Panc1 (cell line): ENCODE data around the gene TNPO1. TPM values are rescaled to one million over a fixed set of nuclear protein-coding genes. Genes with fewer than 3 reads are reported as not detected.

Experiments
- ATAC-seq: fragments of 200-7000 bp; cut with Tn5 transposase; 2 replicates; pipeline ENCODE4 v1.9.1; 2020; ENCODE audit warnings: mild to moderate bottlenecking, moderate library complexity
- BruUV-seq: library from RNA; stranded (reverse); fragments of 400-500 nt; replicated peaks from 2 replicates; lab custom pipeline; 2021; lab: Mats Ljungman, UMichigan
- CTCF ChIA-PET: fragments of 300-600 bp; sonication (Branson Sonifier 250); formaldehyde crosslinking; loops from one replicate; lab custom pipeline; 2022; ENCODE audit warnings: antibody characterized with exemption; lab: Charles Lee
- POLR2A ChIA-PET: fragments of 300-600 bp; sonication (Branson Sonifier 250); formaldehyde crosslinking; loops from one replicate; lab custom pipeline; 2022; ENCODE audit warnings: antibody characterized with exemption; lab: Charles Lee
- DNase-seq: peaks from one replicate; pipeline ENCODE4 v3.0.0-alpha.2; 2010; ENCODE audit warnings: low read depth, low spot score
- H3K27ac ChIP-seq: 2 replicates; pipeline ENCODE4 v1.5.1; 2011; ENCODE audit warnings: mild to moderate bottlenecking, low read length, inconsistent platforms
- H3K27me3 ChIP-seq: fragments of 200-500 bp; sonication (Bioruptor generic); 2 replicates; pipeline ENCODE4 v1.6.0; 2014; ENCODE audit warnings: low read length, inconsistent platforms; ENCODE audit not compliant: control insufficient read depth, insufficient read depth
- H3K36me3 ChIP-seq: fragments of 200-500 bp; sonication (Bioruptor generic); 2 replicates; pipeline ENCODE4 v1.5.1; 2014; ENCODE audit warnings: inconsistent platforms, mild to moderate bottlenecking, low read length, moderate library complexity; ENCODE audit not compliant: control insufficient read depth, insufficient read depth
- H3K4me1 ChIP-seq: 2 replicates; pipeline ENCODE4 v1.5.1; 2011; ENCODE audit warnings: inconsistent platforms, mild to moderate bottlenecking, low read length, moderate library complexity; ENCODE audit not compliant: control insufficient read depth, insufficient read depth
- H3K4me3 ChIP-seq, 2 experiments: 2 replicates each; pipeline ENCODE4 v1.5.1; 2011 to 2012; ENCODE audit warnings: low read depth in 2 of 2, low read length in 2 of 2, mild to moderate bottlenecking in 2 of 2, inconsistent platforms in 1 of 2, moderate library complexity in 1 of 2
- H3K9me3 ChIP-seq: fragments of 200-500 bp; sonication (Bioruptor generic); 2 replicates; pipeline ENCODE4 v1.5.1; 2014; ENCODE audit warnings: low read depth, mild to moderate bottlenecking, inconsistent platforms, low read length, moderate library complexity; ENCODE audit not compliant: control insufficient read depth, insufficient read depth
- POLR2AphosphoS5 ChIP-seq: IDR thresholded peaks from 2 replicates; pipeline ENCODE4 v1.6.1; 2012; ENCODE audit warnings: mild to moderate bottlenecking, low read depth, low read length, moderate library complexity
- SIN3A ChIP-seq: IDR thresholded peaks from 2 replicates; pipeline ENCODE4 v1.6.1; 2012; ENCODE audit warnings: low read depth, mild to moderate bottlenecking, low read length, moderate library complexity, borderline replicate concordance; ENCODE audit not compliant: insufficient read depth
- TCF7L2 ChIP-seq: IDR thresholded peaks from 2 replicates; pipeline ENCODE4 v1.6.1; 2011; ENCODE audit warnings: mild to moderate bottlenecking, low read depth, low read length, inconsistent platforms
- in situ Hi-C: cut with HindIII; loops from 2 replicates; pipeline ENCODE4 v1.10.0; 2016; ENCODE audit warnings: low sequenced_read_pairs, low pct_unique_long_range_greater_than_20kb
- intact Hi-C: fragments of 100-400 bp; cut with micrococcal nuclease; formaldehyde crosslinking; loops from one replicate; pipeline ENCODE4 v1.10.0; 2022; ENCODE audit not compliant: unreplicated experiment
- total RNA-seq: library from RNA; stranded (reverse); gene quantifications from one replicate; pipeline ENCODE4 v1.2.1, GENCODE V29; 2021; ENCODE audit not compliant: unreplicated experiment
- TF ChIP-seq, protein P1 (sequence below): fragments of 450-650 bp; IDR thresholded peaks from 2 replicates; pipeline ENCODE4 v1.5.1; 2017; ENCODE audit warnings: mild to moderate bottlenecking
- TF ChIP-seq, protein P2 (sequence below), 2 experiments: IDR thresholded peaks; 2 replicates each; pipeline ENCODE4 v1.6.1; 2011 to 2012; ENCODE audit warnings: low read depth in 2 of 2, control low read depth in 1 of 2, low read length in 1 of 2, mild to moderate bottlenecking in 1 of 2, moderate library complexity in 1 of 2; ENCODE audit not compliant: insufficient read depth in 1 of 2

The TNPO1 gene
- total RNA-seq, 1 experiment from 2014 or later: 169 TPM

DNA sequence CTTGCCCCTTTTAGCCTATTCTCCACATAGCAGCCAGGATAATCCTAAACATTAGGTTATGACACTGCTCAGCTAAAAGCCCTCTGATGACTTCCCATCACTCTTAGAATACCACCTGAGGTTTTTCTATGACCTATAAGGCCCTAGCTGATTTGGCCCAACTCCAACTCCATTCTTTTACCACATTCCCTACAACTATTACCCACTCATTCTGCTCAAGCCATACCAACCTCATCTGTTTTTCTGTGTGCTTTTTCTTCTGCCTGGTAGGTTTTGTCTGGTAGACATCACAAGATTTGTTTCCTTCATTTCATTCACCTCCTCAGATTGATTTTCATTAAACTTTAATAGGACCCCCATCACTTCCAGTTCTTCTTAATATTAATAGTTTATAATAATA is 126.8 kb downstream of the TNPO1 start:
- ATAC-seq: no peak
- CTCF ChIA-PET: no interaction called here
- POLR2A ChIA-PET: no interaction called here
- Histone ChIP-seq H3K4me1 (no peaks in the 10 kb centered on the region), H3K4me3 (no peak overlapping the region), H3K36me3 (no peaks in the 10 kb centered on the region), H3K27ac (no peak overlapping the region), H3K27me3 (no peaks in the 10 kb centered on the region), H3K9me3 (no peaks in the 10 kb centered on the region)
- no TSS peak for BruUV-seq
- in situ Hi-C loops: no loop called here
- DNase-seq: no peak
- no peak for TF ChIP-seq POLR2AphosphoS5
- intact Hi-C loops: no loop called here

DNA sequence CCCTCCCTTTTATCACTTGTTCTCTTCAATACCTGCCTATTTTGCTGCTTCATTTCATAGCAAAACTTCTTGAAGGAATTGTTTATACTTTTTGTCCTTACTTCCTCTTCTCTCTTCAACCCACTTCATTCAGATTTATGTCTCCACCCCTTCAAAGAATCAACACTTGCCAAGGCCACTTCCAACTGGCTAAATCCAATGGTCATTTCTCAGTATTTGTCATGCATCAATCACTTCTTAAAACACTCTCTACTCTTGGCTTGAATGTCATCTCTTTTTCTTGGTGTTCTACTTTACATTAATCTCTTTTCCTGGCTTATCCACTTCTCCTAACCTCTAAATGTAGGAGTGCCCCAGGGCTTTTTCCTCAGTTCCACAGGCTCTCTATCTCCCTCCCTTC is 131.0 kb downstream of the TNPO1 start:
- BruUV-seq: no TSS peak
- Histone ChIP-seq H3K9me3 (no peaks in the 10 kb centered on the region), H3K36me3 (no peaks in the 10 kb centered on the region), H3K27ac (no peak overlapping the region), H3K4me1 (peaks cover 11% of the 10 kb centered on the region), H3K4me3 (no peak overlapping the region), H3K27me3 (no peaks in the 10 kb centered on the region)
- ATAC-seq (no peak), DNase-seq (no peak)
- ChIA-PET CTCF (no interaction called here), POLR2A (no interaction called here)
- intact Hi-C loops (no loop called here), in situ Hi-C loops (no loop called here)
- no peak for TF ChIP-seq POLR2AphosphoS5
- TF ChIP-seq, protein P1, sequence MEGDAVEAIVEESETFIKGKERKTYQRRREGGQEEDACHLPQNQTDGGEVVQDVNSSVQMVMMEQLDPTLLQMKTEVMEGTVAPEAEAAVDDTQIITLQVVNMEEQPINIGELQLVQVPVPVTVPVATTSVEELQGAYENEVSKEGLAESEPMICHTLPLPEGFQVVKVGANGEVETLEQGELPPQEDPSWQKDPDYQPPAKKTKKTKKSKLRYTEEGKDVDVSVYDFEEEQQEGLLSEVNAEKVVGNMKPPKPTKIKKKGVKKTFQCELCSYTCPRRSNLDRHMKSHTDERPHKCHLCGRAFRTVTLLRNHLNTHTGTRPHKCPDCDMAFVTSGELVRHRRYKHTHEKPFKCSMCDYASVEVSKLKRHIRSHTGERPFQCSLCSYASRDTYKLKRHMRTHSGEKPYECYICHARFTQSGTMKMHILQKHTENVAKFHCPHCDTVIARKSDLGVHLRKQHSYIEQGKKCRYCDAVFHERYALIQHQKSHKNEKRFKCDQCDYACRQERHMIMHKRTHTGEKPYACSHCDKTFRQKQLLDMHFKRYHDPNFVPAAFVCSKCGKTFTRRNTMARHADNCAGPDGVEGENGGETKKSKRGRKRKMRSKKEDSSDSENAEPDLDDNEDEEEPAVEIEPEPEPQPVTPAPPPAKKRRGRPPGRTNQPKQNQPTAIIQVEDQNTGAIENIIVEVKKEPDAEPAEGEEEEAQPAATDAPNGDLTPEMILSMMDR: no peak
- TF ChIP-seq SIN3A: no peak
- no peak for TF ChIP-seq TCF7L2
- TF ChIP-seq, protein P2, sequence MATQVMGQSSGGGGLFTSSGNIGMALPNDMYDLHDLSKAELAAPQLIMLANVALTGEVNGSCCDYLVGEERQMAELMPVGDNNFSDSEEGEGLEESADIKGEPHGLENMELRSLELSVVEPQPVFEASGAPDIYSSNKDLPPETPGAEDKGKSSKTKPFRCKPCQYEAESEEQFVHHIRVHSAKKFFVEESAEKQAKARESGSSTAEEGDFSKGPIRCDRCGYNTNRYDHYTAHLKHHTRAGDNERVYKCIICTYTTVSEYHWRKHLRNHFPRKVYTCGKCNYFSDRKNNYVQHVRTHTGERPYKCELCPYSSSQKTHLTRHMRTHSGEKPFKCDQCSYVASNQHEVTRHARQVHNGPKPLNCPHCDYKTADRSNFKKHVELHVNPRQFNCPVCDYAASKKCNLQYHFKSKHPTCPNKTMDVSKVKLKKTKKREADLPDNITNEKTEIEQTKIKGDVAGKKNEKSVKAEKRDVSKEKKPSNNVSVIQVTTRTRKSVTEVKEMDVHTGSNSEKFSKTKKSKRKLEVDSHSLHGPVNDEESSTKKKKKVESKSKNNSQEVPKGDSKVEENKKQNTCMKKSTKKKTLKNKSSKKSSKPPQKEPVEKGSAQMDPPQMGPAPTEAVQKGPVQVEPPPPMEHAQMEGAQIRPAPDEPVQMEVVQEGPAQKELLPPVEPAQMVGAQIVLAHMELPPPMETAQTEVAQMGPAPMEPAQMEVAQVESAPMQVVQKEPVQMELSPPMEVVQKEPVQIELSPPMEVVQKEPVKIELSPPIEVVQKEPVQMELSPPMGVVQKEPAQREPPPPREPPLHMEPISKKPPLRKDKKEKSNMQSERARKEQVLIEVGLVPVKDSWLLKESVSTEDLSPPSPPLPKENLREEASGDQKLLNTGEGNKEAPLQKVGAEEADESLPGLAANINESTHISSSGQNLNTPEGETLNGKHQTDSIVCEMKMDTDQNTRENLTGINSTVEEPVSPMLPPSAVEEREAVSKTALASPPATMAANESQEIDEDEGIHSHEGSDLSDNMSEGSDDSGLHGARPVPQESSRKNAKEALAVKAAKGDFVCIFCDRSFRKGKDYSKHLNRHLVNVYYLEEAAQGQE (IDR thresholded peaks at IDR 0.05; ENCODE audit: insufficient read depth in 1 of 2, low read depth in 2 of 2, low read length in 1 of 2): no peak

DNA sequence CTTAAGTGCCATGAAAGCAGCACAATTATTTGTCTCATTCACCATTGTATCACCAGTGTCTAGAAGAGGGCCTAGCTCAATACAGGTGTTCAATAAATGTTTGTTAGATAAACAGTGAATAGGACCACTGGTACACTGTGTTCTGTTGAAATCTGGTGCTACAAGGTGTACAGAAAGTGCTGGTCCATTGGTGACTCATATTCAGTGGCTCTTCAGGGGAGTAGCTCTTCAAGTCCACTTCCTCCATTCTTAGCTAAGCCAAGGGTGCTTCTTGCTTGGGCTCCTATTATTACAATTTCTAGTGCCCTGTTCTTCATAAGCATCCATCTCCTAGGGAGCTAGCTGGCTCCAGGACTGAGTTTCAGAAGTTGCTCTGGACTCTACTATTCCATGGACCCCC is 133.0 kb downstream of the TNPO1 start:
- H3K27me3 ChIP-seq: no peaks in the 10 kb centered on the region
- no peak for DNase-seq
- ChIA-PET POLR2A (interaction anchor here (0.6 kb wide), 1 partner anchor 414 kb away, joined by 3 read pairs; no protein-coding TSS in a partner anchor), CTCF (no interaction called here)
- H3K27ac ChIP-seq: no peak overlapping the region
- intact Hi-C loops: no loop called here
- in situ Hi-C loops: no loop called here
- ATAC-seq: no peak
- no peaks in the 10 kb centered on the region for H3K36me3 ChIP-seq
- BruUV-seq: no TSS peak
- H3K4me1 ChIP-seq: peaks cover 18% of the 10 kb centered on the region
- H3K9me3 ChIP-seq: no peaks in the 10 kb centered on the region
- TF ChIP-seq, protein P1: no peak
- TF ChIP-seq POLR2AphosphoS5: no peak
- no peak for TF ChIP-seq TCF7L2
- no peak for TF ChIP-seq SIN3A
- TF ChIP-seq, protein P2 (IDR thresholded peaks at IDR 0.05; ENCODE audit: insufficient read depth in 1 of 2, low read depth in 2 of 2, low read length in 1 of 2): no peak
- no peak overlapping the region for H3K4me3 ChIP-seq
